GM19463 (cell line): Measurements from ENCODE around the gene LRRC25.

ENCODE experiments used
- ATAC-seq: cut with Tn5 transposase; IDR thresholded peaks from one replicate; pipeline ENCODE4 v1.9.1; 2021; ENCODE audit warnings: mild to moderate bottlenecking, moderate library complexity; ENCODE audit not compliant: unreplicated experiment

LRRC25 gene

DNA sequence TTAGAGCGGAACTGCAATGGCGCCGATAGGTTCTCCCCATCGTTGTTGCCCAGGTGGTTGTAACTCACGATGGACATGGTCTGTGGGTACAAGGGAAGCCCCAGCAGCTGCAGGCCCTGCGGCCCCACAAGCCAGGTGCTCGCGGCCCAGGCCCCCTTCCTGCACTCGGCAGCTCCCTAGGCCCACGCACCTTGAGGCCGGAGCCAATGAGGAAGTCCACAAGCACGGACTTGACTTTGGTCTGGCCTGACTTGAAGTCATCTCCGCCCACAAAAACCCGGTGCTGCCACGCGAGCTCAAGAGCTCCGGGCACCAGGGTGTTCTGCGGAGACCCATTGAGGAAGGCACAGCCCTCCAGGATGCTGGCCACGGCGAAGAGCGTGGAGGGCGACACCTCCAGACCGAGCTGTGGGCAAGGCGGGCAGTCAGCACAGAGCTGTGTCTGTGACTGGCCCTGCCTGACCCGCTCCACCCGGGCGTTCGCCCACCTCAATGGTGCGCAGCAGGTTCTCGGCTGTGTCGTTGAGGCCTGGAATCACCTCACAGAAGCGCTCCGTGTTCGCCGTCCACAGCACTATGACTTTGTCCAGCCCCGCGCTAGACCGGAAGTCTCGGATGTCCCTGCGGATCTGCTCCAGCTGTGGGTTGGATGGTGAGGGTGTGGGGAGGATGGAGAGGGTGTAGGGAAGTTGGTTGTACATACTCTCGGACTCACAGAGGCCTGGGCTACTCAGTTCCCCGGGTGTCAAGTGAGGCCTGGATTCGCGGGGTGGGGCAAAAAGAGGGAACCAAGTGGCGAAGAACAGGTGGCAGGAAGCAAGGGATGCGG lies 38.6 kb upstream of the LRRC25 start:
- ATAC-seq: no peak

DNA sequence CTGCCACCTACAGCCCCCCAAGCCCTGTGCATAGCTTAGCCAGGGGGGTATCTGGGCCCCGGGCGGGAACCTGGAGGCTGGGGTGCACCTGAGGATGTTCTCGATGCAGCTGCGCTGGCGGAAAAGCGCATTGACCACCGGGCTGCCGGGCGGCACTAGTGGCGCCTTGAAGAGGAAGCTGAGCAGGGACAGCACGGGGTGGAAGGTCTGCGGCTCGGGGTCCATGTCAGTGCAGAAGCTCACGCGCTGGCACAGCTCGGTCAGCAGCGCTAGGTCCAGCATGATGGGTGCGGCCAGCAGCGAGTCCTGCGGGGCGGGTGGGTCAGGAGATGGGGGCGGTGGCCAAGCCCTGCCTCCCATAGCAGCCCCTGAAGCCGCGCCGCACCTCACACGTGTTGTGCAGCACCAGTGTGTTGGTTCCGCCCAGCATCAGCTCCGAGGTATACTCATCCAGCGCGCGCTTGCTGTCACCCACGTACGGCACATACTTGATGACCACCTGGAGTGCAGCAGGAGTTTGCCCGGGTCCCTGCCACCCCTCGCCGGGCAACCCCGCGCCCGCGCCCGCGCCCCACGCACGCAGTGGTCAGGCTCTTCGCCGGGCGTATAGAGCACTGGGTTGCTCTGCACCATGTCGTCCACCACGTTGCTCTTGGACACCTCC lies 37.9 kb upstream of the LRRC25 start:
- no peak for ATAC-seq

DNA sequence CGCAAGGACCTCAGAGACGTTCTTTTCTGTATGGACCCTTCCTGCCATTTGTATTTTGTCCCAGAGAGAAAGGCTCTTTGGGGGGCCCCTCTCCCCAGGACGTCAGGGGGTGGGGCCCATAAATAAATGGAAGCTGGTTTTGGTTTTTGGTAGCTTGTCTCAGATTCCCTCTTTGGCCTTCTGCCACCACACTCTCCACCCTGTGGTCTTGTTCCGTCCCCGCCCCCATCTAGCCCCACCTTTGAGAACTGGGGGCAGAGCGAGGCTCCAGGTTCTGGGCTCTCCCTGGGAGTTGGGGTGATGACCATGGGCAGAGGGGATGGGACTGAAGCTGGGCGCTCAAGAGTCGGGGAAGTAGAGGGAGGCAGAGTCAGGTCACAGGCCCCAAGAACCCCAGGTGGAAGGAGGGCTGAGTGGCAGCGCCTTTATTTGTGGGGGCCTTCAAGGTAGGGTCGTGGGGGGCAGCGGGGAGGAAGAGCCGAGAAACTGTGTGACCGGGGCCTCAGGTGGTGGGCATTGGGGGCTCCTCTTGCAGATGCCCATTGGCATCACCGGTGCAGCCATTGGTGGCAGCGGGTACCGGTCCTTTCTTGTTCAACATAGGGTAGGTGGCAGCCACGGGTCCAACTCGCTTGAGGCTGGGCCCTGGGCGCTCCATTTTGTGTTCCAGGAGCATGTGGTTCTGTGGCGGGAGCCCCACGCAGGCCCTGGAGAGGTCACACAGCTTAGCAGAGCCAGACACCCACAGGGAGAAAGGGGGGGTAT lies 37.2 kb upstream of the LRRC25 start:
- ATAC-seq: no peak

DNA sequence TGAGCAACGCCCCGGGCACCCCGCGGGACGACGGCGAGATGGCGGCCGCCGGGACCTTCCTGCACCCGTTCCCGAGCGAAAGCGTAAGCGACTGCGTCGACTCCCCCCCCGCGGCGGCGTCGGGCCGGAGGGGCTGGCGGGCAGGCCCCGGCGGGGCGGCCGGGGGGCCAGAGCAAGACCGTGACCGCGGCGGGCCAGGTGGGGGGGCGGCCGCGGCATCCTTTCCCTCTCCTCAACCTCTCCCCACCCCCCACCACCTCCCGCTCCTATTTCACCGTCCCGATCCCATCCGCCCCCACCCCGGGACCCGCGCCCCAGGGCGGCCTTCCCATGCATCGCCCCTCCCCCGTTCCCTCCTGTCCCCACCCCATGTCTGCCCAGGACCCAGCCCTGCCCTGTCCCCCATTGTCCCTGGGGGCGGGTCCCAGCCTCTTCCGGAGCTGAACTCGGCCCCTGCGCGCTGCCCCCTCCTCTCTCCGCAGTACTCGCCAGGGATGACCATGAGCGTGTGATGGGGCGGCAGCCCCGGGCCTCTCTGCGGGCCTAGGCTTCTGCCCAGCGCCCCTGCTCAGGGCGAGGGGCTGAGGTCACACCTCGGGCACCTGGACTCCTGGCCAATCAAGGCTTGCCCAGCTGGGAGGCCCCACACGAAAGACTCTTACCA lies 36.4 kb upstream of the LRRC25 start:
- no peak for ATAC-seq

DNA sequence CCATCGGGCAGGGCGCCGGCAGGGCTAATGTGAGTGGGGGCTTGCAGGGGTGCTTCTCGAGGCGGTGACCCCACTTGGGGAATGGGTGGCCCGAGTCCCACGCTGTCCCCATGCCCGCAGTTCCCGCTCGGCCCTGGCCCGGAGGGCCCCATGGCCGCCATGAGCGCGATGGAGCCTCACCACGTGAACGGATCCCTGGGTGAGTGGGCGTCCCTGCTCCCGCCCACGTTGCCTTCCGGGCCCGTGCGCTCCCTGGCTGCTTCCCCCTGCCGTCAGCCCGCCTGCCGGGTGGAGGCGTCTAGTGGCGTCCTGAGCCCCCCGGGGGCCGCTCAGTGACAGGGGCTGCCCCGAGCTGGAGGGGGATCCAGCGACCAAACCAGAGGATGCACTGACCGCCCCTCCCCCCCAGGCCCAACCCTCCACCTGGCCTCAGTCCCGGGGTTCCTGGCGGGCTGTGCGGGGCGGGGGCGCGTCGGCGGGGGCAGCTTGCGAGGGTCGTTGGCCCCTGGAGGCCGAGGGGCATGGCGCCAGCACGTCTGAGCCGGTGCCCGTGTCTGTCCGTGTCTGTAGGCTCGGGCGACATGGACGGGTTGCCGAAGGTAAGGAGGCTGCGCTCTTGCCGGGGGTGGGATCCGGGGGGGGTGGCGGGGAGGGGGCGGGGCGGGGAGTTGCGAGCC lies 35.7 kb upstream of the LRRC25 start:
- no peak for ATAC-seq

DNA sequence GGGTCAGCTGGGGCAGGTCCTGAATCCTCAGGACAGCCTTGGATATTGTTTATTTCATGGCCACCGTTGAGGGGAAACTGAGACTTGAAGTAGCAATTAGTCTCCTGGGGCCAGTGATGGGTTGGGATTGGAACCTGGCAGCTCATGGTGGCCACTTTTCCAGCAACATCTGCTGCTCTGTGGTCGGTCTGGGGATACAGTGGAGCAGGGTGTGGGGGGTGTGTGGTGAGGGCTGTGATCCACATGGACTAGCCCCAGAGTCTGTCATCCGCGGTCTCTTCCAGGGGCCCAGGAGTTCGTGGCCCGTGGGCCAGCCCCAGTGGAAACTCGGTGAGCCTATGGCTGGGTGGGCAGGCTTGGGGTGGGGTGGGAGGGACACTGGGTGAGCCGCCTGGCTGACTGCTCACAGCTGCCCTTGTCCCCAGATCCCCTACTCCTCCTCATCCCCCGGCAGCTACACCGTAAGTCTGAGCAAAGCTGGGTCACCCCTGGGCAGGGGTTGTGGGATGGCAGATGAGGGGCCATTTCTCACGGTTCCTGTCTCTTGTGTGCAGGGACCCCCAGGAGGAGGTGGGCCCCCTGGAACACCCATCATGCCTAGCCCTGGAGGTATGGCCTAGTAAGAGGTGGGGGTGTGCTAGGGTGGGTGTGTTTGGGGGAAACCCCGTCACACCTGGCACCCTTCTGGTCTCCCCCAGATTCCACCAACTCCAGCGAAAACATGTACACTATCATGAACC lies 35.0 kb upstream of the LRRC25 start:
- ATAC-seq: no peak

DNA sequence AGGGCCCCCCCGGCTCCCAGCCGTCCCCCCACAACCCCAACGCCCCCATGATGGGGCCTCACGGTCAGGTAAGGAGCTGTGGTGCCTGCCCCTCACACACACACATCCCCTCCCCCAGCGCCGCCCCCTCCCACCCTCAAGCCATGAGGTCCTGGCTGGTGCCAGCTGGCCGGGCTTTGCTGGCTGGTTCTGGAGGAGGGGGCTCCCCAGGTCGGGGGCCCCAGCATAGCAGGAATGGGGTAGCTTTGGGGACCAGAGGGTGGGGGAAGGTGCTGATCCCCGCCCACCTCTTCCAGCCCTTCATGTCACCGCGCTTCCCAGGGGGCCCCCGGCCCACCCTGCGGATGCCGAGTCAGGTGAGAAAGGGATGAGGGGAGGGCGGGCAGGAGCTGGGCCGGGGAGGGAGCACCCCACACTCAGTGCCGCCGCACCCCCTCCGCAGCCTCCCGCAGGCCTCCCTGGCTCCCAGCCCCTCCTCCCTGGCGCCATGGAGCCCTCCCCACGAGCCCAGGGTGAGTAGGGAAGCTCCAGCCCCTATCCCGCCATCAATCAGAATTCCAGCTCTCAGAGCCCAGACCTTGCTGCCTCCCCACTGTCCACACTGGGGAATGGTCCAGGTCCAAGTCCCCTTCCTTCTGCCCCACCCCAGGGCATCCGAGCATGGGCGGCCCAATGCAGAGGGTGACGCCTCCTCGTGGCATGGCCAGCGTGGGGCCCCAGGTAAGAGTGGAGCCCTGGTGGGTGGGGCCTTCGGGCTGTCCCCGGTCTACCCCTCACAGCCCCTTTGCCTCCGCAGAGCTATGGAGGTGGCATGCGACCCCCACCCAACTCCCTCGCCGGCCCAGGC lies 34.2 kb upstream of the LRRC25 start:
- no peak for ATAC-seq

DNA sequence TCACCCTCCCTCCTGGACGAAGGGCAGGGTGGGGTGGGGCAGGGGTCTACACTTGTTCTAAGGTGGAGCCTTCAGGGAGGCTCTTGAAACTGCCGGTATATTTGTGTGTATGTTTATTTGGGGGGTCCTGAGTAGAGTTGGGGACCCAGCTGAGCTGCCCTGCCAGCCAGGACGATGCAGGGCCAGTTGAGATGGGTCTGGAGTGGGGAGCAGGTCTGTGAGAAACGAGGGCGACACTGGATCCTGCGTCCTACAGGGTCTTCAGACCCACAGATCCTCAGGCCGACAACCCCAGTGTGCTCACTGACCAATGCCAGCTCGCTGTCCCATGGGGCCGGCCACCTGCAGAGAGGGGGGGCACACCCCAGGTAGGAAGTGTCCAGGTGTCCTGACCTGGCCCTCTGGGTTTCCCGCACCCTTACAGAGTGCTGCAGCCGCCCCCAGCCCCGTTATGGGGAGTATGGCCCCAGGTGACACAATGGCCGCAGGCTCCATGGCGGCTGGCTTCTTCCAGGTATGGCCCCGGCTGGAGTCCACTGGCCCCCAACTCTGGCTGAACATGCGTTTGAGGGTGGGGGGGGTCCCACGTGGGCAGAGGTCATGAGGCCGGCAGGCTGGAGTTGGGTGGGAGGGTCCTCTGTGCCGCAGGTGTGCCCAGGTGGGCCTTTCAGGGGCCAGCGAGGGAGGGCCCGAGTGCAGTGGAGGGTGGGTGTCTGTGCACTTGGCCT lies 33.2 kb upstream of the LRRC25 start:
- no peak for ATAC-seq

DNA sequence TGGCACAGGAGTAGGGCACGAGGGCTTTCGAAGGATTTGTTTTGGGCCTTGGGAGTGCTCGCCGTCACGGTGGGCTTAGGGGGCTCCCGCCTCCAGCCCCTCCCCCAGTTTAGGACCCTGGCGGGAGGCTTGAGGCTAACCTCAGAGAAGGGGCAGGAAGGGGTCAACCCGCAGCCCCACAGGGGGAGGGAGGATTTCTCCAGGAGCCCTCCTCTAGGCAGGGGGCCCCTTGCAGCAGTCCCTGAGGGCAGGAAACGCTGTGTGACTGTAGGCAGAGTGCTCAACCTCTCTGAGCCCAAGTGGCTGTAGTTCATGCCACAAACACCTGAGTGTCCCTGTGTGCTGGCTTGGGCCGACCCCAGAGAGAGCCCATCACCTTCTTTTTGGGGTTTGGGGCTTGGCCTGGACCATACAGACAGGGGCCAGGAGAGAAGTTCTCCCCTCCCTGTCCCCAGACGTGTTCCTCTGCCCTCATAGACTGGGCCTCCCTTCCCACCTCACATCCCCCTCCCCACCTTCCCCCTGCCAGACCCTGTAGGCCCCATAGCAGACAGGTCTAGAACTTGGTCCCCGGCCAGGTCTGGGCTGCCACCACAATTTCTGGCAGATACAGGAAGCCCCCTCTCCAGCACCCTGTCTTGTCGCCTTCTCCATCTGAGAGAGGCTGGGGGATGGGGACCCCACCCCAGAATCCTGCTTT lies 32.4 kb upstream of the LRRC25 start:
- no peak for ATAC-seq

DNA sequence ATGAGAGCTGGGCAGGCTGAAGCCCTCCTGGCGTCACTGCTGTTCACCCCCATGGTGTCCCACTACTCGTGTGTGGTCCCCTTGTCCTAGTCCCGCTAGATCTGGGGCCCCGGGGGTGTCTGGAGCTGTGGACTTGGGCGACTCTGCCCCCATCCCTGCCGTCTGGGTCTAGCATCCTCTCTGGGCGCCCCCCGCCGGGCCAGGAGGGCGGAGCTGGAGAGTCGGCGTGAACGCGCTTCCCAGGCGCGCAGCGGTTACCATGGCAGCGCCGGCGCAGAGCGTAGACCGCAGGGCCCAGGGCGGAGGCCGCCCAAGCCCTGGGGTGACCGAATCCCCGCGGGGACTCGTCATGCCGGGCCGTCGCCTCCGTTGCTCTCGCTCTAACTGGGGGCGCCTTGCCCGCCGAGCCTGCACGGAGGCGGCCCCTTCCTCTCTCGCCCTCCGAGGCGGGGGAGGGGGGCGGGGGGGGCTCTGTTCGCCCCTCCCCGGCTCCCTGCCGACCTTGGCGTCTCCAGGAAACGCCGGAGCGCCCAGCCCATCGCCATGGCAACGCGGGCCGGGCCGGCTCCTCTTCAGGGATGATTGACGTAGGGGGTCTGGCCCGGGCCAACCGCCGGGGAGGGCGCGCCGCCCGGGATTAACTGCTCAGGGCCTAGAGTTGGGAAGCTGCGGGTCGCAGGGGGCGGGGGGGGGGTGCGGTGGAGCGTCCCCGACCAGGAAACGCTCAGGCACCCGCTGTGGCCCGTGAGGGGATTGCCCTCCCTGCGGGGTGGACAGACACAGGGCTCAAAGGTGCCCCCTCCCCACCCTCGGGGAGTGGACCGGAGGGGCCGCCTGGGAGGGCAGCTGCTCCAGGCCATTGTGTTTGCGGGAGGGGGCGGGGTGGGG lies 31.6 kb upstream of the LRRC25 start:
- peak; percentile 83 for ATAC-seq

DNA sequence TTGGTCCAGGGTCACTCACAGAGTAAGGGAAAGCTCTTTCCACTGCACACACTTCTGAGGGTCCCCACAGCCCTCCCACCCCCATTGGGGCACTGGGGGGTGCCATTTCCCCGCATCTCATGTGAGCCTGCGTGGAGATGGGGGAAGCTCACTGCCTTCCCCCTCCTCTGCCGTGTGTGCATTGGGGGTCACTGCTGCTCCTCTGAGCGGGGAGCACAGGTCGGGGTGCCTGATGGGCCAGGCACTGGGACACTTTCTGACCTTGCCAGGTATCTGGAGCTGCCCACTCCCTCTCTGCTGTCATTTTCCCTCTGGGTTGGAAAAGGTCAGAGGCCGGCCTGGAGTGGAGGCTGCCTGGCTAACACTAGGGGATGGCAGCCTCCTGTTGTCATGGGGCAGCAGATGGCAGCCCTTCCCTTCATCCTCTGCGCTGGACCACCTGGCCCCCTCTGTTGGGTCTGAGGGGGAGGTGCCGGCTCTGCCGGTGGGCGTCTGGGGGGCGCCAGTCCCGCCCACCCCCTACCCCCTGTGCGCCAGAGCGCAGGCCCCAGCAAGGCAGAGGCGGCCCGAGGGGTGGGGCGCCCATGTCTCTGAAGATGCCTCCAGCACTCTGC lies 30.9 kb upstream of the LRRC25 start:
- ATAC-seq: no peak

DNA sequence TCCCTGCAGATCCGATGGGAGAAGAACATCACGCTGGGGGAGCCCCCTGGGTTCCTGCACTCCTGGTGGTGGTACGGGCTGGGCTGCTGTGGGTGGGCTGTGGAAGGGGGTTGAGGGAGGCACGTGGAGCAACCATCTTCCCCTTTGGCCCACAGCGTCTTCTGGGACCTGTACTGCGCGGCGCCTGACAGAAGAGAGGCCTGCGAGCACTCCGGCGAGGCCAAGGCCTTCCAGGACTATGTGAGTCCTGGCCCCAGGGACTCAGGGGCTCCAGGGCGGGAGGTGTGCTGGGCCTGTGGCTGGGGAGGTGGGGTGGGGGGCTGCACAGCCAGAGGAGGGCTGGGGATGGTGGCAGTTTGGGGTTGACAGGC lies 30.3 kb upstream of the LRRC25 start:
- no peak for ATAC-seq

DNA sequence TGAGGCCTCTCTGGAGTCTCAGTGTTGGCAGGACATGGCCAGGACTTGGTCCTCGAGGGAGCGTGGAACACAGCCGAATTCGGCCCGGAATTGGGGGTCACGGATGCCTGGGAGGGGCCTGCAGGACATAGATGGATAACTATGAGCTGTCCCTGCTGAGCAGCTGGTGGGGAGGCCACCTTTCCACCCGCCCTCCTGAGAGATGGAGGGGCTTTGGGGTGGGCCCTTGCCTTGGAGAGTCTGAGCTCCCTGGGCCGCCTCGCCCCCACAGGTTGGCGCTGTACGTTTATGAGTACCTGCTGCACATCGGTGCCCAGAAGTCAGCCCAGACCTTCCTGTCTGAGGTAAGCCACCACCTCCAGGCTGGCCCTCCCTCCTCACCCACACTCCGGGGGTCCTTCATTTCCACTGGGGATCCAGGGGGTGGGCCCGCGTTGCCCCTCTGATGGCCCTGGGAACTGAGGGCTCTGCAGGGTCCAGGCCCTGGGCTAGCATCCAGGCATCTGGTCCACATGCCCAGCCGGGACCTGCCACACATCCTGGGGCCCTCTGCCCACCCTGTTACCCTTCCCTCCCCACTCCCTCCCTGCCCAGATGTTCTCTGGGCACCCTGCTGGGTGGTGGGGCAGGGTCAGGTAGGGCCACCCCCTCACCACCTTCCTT lies 29.8 kb upstream of the LRRC25 start:
- ATAC-seq: no peak

DNA sequence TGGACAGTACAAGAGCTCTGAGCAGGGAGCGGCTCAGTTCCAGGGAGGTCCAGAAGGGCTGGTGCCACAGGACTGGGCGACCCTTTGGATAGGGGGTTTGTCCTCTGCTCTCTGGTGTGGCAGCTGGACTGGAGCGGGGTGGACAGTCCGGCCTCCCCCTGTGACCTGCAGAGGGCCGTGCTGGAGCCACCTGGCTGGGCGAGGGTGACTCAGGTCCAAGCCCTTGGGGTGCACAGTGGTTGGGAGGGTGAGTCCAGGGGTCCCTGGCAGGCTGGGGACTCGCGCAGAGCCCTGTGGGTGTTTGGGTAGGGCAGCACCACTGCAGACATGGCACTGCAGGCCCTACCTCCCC lies 29.0 kb upstream of the LRRC25 start:
- no peak for ATAC-seq

DNA sequence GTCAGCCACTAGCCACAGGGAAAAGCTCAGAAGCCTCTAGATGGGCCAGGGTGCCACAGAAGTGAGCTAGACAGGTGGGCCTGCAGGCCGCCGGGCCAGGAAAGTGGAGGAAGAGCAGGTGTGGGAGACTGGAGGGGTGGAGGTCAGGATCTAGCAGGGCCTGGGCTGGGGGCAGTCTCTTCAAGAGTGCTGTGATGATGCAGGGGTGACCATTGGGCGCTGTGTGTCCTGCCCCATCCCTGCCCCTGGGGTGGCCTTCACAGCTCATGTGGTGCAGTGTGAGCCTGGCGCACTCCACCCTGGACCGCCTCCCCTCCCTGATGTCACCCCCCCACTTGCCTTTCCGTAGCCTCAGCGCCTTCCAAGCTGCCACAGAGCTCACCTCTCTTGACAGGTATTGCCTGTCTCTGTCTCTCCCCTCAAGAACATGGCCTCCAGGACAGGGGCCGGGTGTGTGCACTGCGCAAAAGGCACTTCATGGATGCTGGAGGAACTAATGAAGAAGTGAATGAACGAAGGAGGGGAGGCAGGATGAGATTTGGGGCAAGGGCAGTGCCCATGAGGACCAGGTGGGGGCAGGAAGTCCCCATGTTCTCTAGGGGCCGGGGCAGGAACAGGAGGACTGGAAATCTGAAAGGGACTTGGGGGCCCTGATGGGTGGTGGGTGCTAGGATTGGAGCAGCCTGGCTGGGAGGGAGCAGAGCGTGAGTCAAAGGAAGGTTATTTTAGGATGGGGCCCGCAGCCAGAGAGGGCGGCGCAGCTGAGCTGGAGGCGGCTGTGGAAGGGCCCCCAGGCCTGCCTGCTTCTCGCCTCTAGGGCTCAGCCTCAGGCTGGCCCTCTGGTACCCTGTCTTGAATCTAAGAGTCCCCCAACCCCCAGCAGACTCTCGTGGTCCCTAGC lies 28.3 kb upstream of the LRRC25 start:
- ATAC-seq: no peak
